ENCODE data around the gene NCS1. TPM values are rescaled to one million over a fixed set of nuclear protein-coding genes. Genes with fewer than 3 reads are reported as not detected.

The NCS1 gene
- total RNA-seq, 1 experiment from 2014 or later, result 68.7 TPM

- no peak overlapping the region for H3K4me2 ChIP-seq (ENCODE audit: low read length)
- intact Hi-C loops (cut with micrococcal nuclease), result no loop called here
- peaks cover 44% of the 10 kb centered on the region for H3K27me3 ChIP-seq (ENCODE audit: insufficient read depth, low read length)
- H4K20me1 ChIP-seq (ENCODE audit: insufficient read depth), result no peaks in the 10 kb centered on the region
- no peak for ATAC-seq
- no peaks in the 10 kb centered on the region for H3K4me1 ChIP-seq (ENCODE audit: control insufficient read depth in 1 of 2, insufficient read depth in 2 of 2, low read length in 2 of 2)
- no peak overlapping the region for H3K9ac ChIP-seq (ENCODE audit: low read length)
- BruUV-seq (replicated peaks), result no TSS peak
- no peak overlapping the region for H3K4me3 ChIP-seq (replicated peaks in 1 of 2; ENCODE audit: low read depth in 1 of 2, low read length in 2 of 2)
- H3K9me2 ChIP-seq (ENCODE audit: insufficient read depth), result no peaks in the 10 kb centered on the region
- no peaks in the 10 kb centered on the region for H3K79me2 ChIP-seq (ENCODE audit: insufficient read depth, low read length)
- DNase-seq (ENCODE audit: low read depth, low spot score), result no peak
- H3K9me3 ChIP-seq (ENCODE audit: control insufficient read depth in 1 of 2, insufficient read depth in 1 of 2, low read depth in 1 of 2, low read length in 2 of 2), result no peaks in the 10 kb centered on the region
- no peak overlapping the region for H3K27ac ChIP-seq (ENCODE audit: low read depth, low read length)
- ChIA-PET RAD21 (ENCODE audit: low non-redundant PET in 1 of 2, low total read pairs in 2 of 2, uncharacterized antibody in 2 of 2, unreplicated experiment in 2 of 2) (no interaction called here), POLR2A (no interaction called here), CTCF (no interaction called here)
- H3K36me3 ChIP-seq (ENCODE audit: control insufficient read depth in 1 of 2, insufficient read depth in 2 of 2, low read length in 2 of 2), result no peaks in the 10 kb centered on the region
- no peak for TF ChIP-seq SRF (IDR thresholded peaks at IDR 0.05; ENCODE audit: low read depth)
- no peak for TF ChIP-seq ATF3 (IDR thresholded peaks at IDR 0.05)
- TF ChIP-seq CBX3 (IDR thresholded peaks at IDR 0.05; ENCODE audit: low read depth), result no peak
- no peak for TF ChIP-seq EZH2phosphoT487 (IDR thresholded peaks at IDR 0.05; ENCODE audit: borderline replicate concordance)
- TF ChIP-seq ZNF274 (IDR thresholded peaks at IDR 0.05; ENCODE audit: low read depth, low read length), result no peak
- no peak for TF ChIP-seq CEBPB (IDR thresholded peaks at IDR 0.05; ENCODE audit: low read depth)
- TF ChIP-seq ELF1 (IDR thresholded peaks at IDR 0.05; ENCODE audit: borderline replicate concordance, low read depth), result no peak
- TF ChIP-seq FOSL1 (IDR thresholded peaks at IDR 0.05; ENCODE audit: low read depth), result no peak
- TF ChIP-seq RAD21 (IDR thresholded peaks at IDR 0.05; ENCODE audit: low read depth), result no peak
- no peak for TF ChIP-seq POLR2A (IDR thresholded peaks at IDR 0.05; ENCODE audit: borderline replicate concordance, extremely low read depth, insufficient read depth, insufficient read length)
- no peak for TF ChIP-seq YY1 (IDR thresholded peaks at IDR 0.05; ENCODE audit: extremely low read depth, insufficient replicate concordance, low read depth, low read length)
- no peak for TF ChIP-seq SIN3A (IDR thresholded peaks at IDR 0.05; ENCODE audit: low read depth)
- no peak for TF ChIP-seq SP1 (IDR thresholded peaks at IDR 0.05; ENCODE audit: low read depth)
- TF ChIP-seq ZBTB33 (IDR thresholded peaks at IDR 0.05; ENCODE audit: extremely low read depth, insufficient replicate concordance, low read length), result no peak
- no peak for TF ChIP-seq ZFX (IDR thresholded peaks at IDR 0.05)
- TF ChIP-seq EZH2 (IDR thresholded peaks at IDR 0.05), result no peak
- no peak for TF ChIP-seq CTCF (IDR thresholded peaks at IDR 0.05 in 2 of 3, conservative IDR thresholded peaks at IDR 0.05 in 1 of 3; ENCODE audit: borderline replicate concordance in 1 of 3, insufficient read depth in 1 of 3, low read depth in 2 of 3, low read length in 2 of 3)
- TF ChIP-seq EGR1 (IDR thresholded peaks at IDR 0.05; ENCODE audit: low read depth), result no peak
- TF ChIP-seq TCF7L2 (IDR thresholded peaks at IDR 0.05; ENCODE audit: borderline replicate concordance, extremely low read depth, insufficient read depth, insufficient read length), result no peak
- no peak for TF ChIP-seq REST (IDR thresholded peaks at IDR 0.05; ENCODE audit: low read depth)
- H2AFZ ChIP-seq (ENCODE audit: low read depth, low read length, poor library complexity, severe bottlenecking), result no peak overlapping the region
Measured at GRCh38 chr9:130284249-130284625, 112.0 kb downstream of the NCS1 start.
